ENCODE results near the gene KANSL1. TPM values are rescaled to one million over a fixed set of nuclear protein-coding genes. Genes with fewer than 3 reads are reported as not detected.
"Not testable (repeated sequence)": the region's sequence is repeated elsewhere in the genome, so short reads cannot be mapped to it uniquely, and the experiment has no call there.

Gene KANSL1
- total RNA-seq, 1 donor from 2014 or later = 56.2 TPM

- H3K36me3 ChIP-seq (ENCODE audit: control insufficient read depth, insufficient read depth, low read length) = no peaks in the 10 kb centered on the region
- H3K27me3 ChIP-seq (ENCODE audit: control insufficient read depth, insufficient read depth, low read length) = peaks cover 3% of the 10 kb centered on the region
- no peak overlapping the region for H3K4me3 ChIP-seq (ENCODE audit: low read depth, low read length)
- no peak for DNase-seq (ENCODE audit: low read depth)
- no peak for TF ChIP-seq CTCF (IDR thresholded peaks at IDR 0.05; ENCODE audit: insufficient read depth, low read length, poor library complexity, severe bottlenecking)
Observed at GRCh38 chr17:46009681-46010596, 183.3 kb downstream of the KANSL1 start.

DNA sequence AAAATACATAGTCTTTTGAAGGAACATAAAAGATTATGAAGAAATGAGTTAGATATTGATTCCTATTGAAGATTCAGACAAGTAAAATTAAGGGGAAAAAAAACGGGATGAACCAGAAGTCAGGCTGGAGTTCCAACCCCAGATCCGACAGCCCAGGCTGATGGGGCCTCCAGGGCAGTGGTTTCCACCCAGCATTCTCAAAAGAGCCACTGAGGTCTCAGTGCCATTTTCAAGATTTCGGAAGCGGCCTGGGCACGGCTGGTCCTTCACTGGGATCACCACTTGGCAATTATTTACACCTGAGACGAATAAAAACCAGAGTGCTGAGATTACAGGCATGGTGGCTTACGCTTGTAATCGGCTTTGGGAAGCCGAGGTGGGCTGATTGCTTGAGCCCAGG lies 184.6 kb downstream of the KANSL1 start:
- TF ChIP-seq CTCF (IDR thresholded peaks at IDR 0.05; ENCODE audit: insufficient read depth, low read length, poor library complexity, severe bottlenecking) = no peak
- DNase-seq (ENCODE audit: low read depth) = no peak
- no peak overlapping the region for H3K4me3 ChIP-seq (ENCODE audit: low read depth, low read length)
- peaks cover 3% of the 10 kb centered on the region for H3K27me3 ChIP-seq (ENCODE audit: control insufficient read depth, insufficient read depth, low read length)
- no peaks in the 10 kb centered on the region for H3K36me3 ChIP-seq (ENCODE audit: control insufficient read depth, insufficient read depth, low read length)

DNA sequence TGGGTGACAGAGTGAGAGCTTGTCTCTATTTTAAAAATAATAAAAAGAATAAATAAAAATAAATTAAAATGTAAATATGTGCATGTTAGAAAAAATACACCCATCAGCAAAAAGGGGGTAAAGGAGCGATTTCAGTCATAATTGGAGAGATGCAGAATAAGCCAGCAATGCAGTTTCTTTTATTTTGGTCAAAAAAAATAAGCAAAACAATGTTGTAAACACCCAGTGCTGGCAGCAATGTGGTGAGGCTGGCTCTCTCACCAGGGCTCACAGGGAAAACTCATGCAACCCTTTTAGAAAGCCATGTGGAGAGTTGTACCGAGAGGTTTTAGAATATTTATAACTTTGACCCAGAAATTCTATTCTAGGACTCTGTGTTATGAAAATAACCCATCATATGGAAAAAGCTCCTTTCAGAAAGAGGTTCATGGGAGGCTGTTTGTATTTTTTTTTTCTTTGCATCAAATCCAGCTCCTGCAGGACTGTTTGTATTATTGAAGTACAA lies 185.7 kb downstream of the KANSL1 start:
- TF ChIP-seq CTCF (IDR thresholded peaks at IDR 0.05; ENCODE audit: insufficient read depth, low read length, poor library complexity, severe bottlenecking) = no peak

DNA sequence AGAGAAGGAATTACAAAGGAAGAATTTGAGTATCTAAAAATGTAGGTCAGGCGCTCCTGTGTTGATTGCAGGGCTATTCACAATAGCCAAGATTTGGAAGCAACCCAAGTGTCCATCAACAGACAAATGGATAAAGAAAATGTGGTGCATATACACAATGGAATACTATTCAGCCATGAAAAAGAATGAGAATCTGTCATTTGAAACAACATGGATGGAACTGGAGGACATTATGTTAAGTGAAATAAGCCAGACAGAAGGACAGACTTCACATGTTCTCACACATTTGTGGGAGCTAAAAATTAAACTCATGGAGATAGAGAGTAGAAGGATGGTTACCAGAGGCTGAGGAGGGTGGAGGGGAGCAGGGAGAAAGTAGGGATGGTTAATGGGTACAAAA lies 187.1 kb downstream of the KANSL1 start:
- DNase-seq (ENCODE audit: low read depth); H3K36me3 ChIP-seq (ENCODE audit: control insufficient read depth, insufficient read depth, low read length); H3K4me3 ChIP-seq (ENCODE audit: low read depth, low read length): not testable (repeated sequence)

More for the DNA sequence above, 185.7 kb downstream of the KANSL1 start:
- no peak for DNase-seq (ENCODE audit: low read depth)
- no peaks in the 10 kb centered on the region for H3K36me3 ChIP-seq (ENCODE audit: control insufficient read depth, insufficient read depth, low read length)
- H3K4me3 ChIP-seq (ENCODE audit: low read depth, low read length) = no peak overlapping the region
- H3K27me3 ChIP-seq (ENCODE audit: control insufficient read depth, insufficient read depth, low read length) = peaks cover 3% of the 10 kb centered on the region

GRCh38 chr17:46003907-46004748 lies 189.1 kb downstream of the KANSL1 start:
- Histone ChIP-seq H3K4me3 (ENCODE audit: low read depth, low read length) (no peak overlapping the region), H3K36me3 (ENCODE audit: control insufficient read depth, insufficient read depth, low read length) (no peaks in the 10 kb centered on the region), H3K27me3 (ENCODE audit: control insufficient read depth, insufficient read depth, low read length) (no peaks in the 10 kb centered on the region)
- DNase-seq (ENCODE audit: low read depth) = no peak
- TF ChIP-seq CTCF (IDR thresholded peaks at IDR 0.05; ENCODE audit: insufficient read depth, low read length, poor library complexity, severe bottlenecking) = no peak

More for the DNA sequence above, 187.1 kb downstream of the KANSL1 start:
- not testable (repeated sequence) for H3K27me3 ChIP-seq (ENCODE audit: control insufficient read depth, insufficient read depth, low read length)

DNA sequence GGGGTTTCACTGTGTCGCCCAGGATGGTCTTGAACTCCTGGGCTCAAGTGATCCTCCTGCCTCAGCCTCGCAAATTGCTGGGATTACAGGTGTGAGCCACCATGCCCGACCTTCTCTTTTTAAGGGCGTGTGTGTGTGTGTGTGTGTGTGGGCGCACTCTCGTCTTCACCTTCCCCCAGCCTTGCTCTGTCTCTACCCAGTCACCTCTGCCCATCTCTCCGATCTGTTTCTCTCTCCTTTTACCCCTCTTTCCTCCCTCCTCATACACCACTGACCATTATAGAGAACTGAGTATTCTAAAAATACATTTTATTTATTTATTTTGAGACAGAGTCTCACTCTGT lies 190.3 kb downstream of the KANSL1 start:
- no peak for DNase-seq (ENCODE audit: low read depth)
- no peaks in the 10 kb centered on the region for H3K27me3 ChIP-seq (ENCODE audit: control insufficient read depth, insufficient read depth, low read length)
- H3K4me3 ChIP-seq (ENCODE audit: low read depth, low read length) = no peak overlapping the region
- no peaks in the 10 kb centered on the region for H3K36me3 ChIP-seq (ENCODE audit: control insufficient read depth, insufficient read depth, low read length)
- TF ChIP-seq CTCF (IDR thresholded peaks at IDR 0.05; ENCODE audit: insufficient read depth, low read length, poor library complexity, severe bottlenecking) = no peak
